HG03066 (cell line): ENCODE data around the gene NCAPG.

ENCODE experiments used
- ATAC-seq: cut with Tn5 transposase; IDR thresholded peaks from one replicate; pipeline ENCODE4 v1.9.1; 2021; ENCODE audit warnings: low read depth; ENCODE audit not compliant: unreplicated experiment

Gene NCAPG

GRCh38 chr4:17810260-17811077 lies at the start of gene NCAPG, which contains the start of gene DCAF16:
Gene NCAPG (plus strand): TSS chr4:17810979. CDS start chr4:17811078, 99 bp downstream.
Gene DCAF16 (minus strand): TSS chr4:17810757. CDS start chr4:17804141, 6,616 bp downstream.
- ATAC-seq, result peak; percentile 87

- no peak for ATAC-seq
Observed at GRCh38 chr4:17761062-17761461, 49.7 kb upstream of the NCAPG start.

GRCh38 chr4:17762726-17763125 lies 48.1 kb upstream of the NCAPG start:
- no peak for ATAC-seq

GRCh38 chr4:17763416-17763815 lies 47.4 kb upstream of the NCAPG start:
- ATAC-seq, result no peak

- no peak for ATAC-seq
Observed at GRCh38 chr4:17763931-17764330, 46.8 kb upstream of the NCAPG start.

- no peak for ATAC-seq
Observed at GRCh38 chr4:17765514-17766286, 45.1 kb upstream of the NCAPG start.

- no peak for ATAC-seq
Observed at GRCh38 chr4:17766826-17767458, 43.8 kb upstream of the NCAPG start.

- no peak for ATAC-seq
Observed at GRCh38 chr4:17769406-17770174, 41.2 kb upstream of the NCAPG start.

- no peak for ATAC-seq
Observed at GRCh38 chr4:17770845-17771244, 39.9 kb upstream of the NCAPG start.

GRCh38 chr4:17771284-17771908 lies 39.4 kb upstream of the NCAPG start:
- ATAC-seq, result no peak

- no peak for ATAC-seq
Observed at GRCh38 chr4:17773135-17773698, 37.6 kb upstream of the NCAPG start.

GRCh38 chr4:17778431-17778830 lies 32.3 kb upstream of the NCAPG start:
- ATAC-seq, result no peak

- ATAC-seq, result no peak
Observed at GRCh38 chr4:17780501-17781299, 30.1 kb upstream of the NCAPG start.

GRCh38 chr4:17781300-17782287 lies 29.2 kb upstream of the NCAPG start, which contains the start of gene FAM184B:
Gene FAM184B (minus strand): TSS chr4:17781621. CDS start chr4:17781299, 322 bp downstream.
- no peak for ATAC-seq

- ATAC-seq, result no peak
Observed at GRCh38 chr4:17785858-17786257, 24.9 kb upstream of the NCAPG start.

GRCh38 chr4:17786567-17786966 lies 24.2 kb upstream of the NCAPG start:
- no peak for ATAC-seq

- no peak for ATAC-seq
Observed at GRCh38 chr4:17787315-17787714, 23.5 kb upstream of the NCAPG start.

- ATAC-seq, result no peak
Observed at GRCh38 chr4:17788956-17789355, 21.8 kb upstream of the NCAPG start.
